GM12873 (cell line): ENCODE results near the gene MBOAT1.

ENCODE experiments used
- CTCF ChIP-seq: IDR thresholded peaks from 2 replicates; pipeline ENCODE4 v1.5.1; 2012; ENCODE audit warnings: low read depth, mild to moderate bottlenecking, moderate library complexity, low read length, control low read depth; ENCODE audit not compliant: insufficient read depth; ENCODE audit errors: missing control alignments

MBOAT1 gene

DNA sequence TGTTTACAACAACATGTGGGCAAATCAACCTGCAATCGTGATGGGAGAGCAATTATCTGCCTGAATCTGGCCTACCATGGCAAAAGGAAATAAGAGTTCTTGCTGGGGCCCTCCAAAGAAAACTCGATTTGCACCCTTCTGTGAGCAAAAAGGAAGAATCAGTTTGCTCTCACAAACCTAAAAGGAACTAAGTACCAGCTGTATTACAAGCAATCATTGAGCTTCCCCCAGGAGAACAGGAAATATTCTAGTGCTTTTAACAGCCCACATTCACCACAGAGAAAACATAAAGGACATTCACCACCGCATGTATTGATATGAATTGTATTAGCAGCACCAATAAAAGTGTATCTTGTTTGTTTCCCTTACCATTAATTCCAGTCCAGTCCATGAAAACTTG is 75.0 kb downstream of the MBOAT1 start:
- no peak for TF ChIP-seq CTCF

- TF ChIP-seq CTCF = no peak
These were observed 76.5 kb downstream of the MBOAT1 start for GRCh38 chr6:20135677-20136268.

DNA sequence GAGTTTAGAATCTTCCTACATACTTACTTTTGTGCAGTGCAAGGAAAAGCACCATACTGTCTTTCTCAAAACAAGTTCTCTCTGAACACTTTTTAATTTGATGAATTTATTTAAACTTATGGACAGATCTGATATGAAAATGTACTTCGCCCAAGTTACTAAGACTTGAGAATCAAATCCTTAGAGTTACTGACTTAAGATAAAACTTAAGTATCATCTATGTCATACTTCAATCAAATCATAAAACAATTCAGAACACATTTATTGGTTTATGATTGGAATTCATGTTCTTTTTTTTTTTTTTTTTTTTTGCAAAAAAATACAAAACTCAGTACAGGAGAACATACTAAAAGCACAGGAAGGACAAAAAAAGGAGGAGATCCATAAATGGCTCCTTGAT is 77.7 kb downstream of the MBOAT1 start:
- TF ChIP-seq CTCF = no peak

DNA sequence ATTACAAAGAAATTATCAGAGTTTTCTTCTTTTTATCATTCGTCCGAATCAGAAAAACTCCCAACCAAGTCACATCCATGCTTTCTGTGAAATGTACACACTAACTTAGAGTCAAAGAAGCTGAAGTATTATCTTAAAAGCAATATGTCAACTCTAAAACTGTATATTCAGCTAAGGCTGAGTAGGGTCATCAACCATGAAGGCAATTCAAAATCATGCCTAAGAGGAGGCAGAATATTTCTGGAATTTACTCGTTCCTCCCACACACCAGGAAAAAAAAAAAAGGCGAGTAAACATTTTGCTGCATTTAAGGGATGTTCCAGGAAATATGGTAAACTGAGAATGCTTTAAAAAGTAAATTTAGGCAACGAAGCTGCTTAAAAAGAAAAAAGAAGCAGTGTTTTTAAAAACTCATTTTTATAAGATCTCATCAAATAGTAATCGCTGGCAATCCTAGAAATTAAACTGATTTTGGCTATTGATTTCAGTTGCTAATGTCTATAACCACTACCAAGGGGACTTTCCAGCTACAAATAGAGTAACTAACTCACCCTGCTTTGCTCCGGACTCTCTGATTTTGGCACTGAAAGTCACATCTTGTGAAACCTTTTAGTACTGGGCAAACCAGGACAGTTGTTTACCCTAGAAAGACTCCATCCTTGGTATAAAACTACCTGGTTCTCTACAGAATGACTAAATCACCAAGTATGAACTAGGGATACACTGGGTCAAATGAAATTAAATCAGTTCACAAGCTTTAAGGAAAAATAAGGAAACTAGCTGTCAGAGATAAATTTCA is 82.8 kb downstream of the MBOAT1 start:
- no peak for TF ChIP-seq CTCF

DNA sequence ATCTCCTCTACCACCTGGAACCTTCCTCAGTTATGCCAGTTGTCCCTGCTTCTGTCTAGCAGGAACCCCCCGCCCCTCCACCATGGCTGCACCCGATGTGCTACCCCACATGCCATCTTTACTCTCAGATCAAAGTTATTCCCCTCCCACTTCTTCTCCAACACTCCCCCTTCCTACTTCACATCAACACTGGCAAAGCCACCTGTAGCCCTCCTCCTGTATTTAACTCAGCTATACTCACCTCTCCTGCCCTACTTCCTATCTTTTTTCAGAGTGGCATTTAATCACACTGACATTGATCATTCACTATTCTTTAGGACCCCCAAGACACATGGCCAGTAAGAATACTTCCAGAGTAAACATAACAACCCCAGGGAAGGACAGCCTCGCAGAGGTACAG is 84.3 kb downstream of the MBOAT1 start:
- no peak for TF ChIP-seq CTCF

DNA sequence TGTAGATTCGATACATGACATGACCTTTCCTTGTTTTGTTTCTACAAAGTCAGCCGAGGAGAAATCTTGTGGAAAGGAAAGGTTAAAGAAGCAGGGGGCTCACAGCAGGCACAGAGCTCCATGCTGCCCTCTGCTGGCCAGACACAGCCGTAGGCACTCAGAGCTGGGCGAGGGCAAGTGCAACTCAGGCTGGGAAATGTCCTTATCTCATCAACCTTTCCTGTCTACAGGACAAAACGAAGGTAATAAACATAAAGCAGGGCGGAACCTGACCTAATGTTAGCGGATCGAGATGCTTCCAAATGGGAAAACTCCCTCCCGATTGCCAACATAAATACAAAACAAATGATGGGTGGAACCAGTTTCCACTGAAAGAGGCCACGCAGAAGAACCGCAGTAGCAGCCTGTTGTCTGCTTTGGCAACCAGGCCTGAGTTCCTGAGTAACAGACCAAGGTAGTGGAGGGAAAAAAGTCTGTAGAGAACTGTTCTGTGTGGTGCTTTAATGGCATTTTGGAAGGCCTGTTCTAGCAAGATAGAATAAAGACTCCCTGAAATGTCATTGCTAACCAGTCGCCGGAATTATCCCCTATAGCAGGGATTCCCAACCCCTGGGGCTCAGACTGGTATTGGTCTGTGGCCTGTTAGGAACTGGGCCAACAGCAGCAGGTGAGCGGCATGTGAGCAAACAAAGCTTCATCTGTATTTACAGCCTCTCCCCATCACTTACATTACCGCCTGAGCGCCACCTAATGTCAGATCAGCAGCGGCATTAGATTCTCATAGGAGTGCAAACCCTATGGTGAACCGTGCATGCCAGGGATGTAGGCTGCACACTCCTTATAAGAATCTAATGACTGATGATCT is 85.2 kb downstream of the MBOAT1 start:
- peak; percentile 97 for TF ChIP-seq CTCF
